ENCODE measurements around the gene ING1.

The ING1 gene

GRCh38 chr13:110769097-110769496 is 55.6 kb downstream of the ING1 start:
- no peak overlapping the region for H3K4me3 ChIP-seq (ENCODE audit: insufficient read depth, low read depth, low read length)
- H3K36me3 ChIP-seq (ENCODE audit: control insufficient read depth, insufficient read depth, low read length), result no peaks in the 10 kb centered on the region
- 64 to 68% methylated on average over 2 to 3 of the region's 3 CpGs for WGBS, 2 experiments
- H3K4me1 ChIP-seq (ENCODE audit: control insufficient read depth, insufficient read depth, low read length), result no peaks in the 10 kb centered on the region
- H3K27me3 ChIP-seq (ENCODE audit: control insufficient read depth, insufficient read depth, low read length, poor library complexity, severe bottlenecking), result no peaks in the 10 kb centered on the region
- no peak overlapping the region for H3K27ac ChIP-seq (ENCODE audit: insufficient read depth, low read depth, low read length, poor library complexity, severe bottlenecking)
- no peaks in the 10 kb centered on the region for H3K9me3 ChIP-seq (ENCODE audit: control insufficient read depth, low read length)

GRCh38 chr13:110770678-110771077 is 57.2 kb downstream of the ING1 start:
- Histone ChIP-seq H3K9me3 (ENCODE audit: control insufficient read depth, low read length) (no peaks in the 10 kb centered on the region), H3K4me3 (ENCODE audit: insufficient read depth, low read depth, low read length) (no peak overlapping the region), H3K27me3 (ENCODE audit: control insufficient read depth, insufficient read depth, low read length, poor library complexity, severe bottlenecking) (no peaks in the 10 kb centered on the region), H3K27ac (ENCODE audit: insufficient read depth, low read depth, low read length, poor library complexity, severe bottlenecking) (no peak overlapping the region), H3K36me3 (ENCODE audit: control insufficient read depth, insufficient read depth, low read length) (no peaks in the 10 kb centered on the region), H3K4me1 (ENCODE audit: control insufficient read depth, insufficient read depth, low read length) (no peaks in the 10 kb centered on the region)
- 80% methylated on average over 10 of the region's 10 CpGs for WGBS, 2 experiments

GRCh38 chr13:110771194-110771593 is 57.7 kb downstream of the ING1 start:
- 88 to 91% methylated on average over 9 of the region's 9 CpGs for WGBS, 2 experiments
- no peak overlapping the region for H3K27ac ChIP-seq (ENCODE audit: insufficient read depth, low read depth, low read length, poor library complexity, severe bottlenecking)

GRCh38 chr13:110772091-110772984 is 58.8 kb downstream of the ING1 start:
- 94% methylated on average over 13 of the region's 13 CpGs for WGBS, 2 experiments
- H3K4me3 ChIP-seq (ENCODE audit: insufficient read depth, low read depth, low read length), result no peak overlapping the region
- H3K9me3 ChIP-seq (ENCODE audit: control insufficient read depth, low read length), result no peaks in the 10 kb centered on the region
- H3K27ac ChIP-seq (ENCODE audit: insufficient read depth, low read depth, low read length, poor library complexity, severe bottlenecking), result no peak overlapping the region
- no peaks in the 10 kb centered on the region for H3K27me3 ChIP-seq (ENCODE audit: control insufficient read depth, insufficient read depth, low read length, poor library complexity, severe bottlenecking)
- no peaks in the 10 kb centered on the region for H3K36me3 ChIP-seq (ENCODE audit: control insufficient read depth, insufficient read depth, low read length)
- no peaks in the 10 kb centered on the region for H3K4me1 ChIP-seq (ENCODE audit: control insufficient read depth, insufficient read depth, low read length)

More at GRCh38 chr13:110771194-110771593, 57.7 kb downstream of the ING1 start:
- Histone ChIP-seq H3K36me3 (ENCODE audit: control insufficient read depth, insufficient read depth, low read length) (no peaks in the 10 kb centered on the region), H3K9me3 (ENCODE audit: control insufficient read depth, low read length) (no peaks in the 10 kb centered on the region), H3K4me1 (ENCODE audit: control insufficient read depth, insufficient read depth, low read length) (no peaks in the 10 kb centered on the region), H3K27me3 (ENCODE audit: control insufficient read depth, insufficient read depth, low read length, poor library complexity, severe bottlenecking) (no peaks in the 10 kb centered on the region), H3K4me3 (ENCODE audit: insufficient read depth, low read depth, low read length) (no peak overlapping the region)
